SK-MEL-5 (cell line): ENCODE results near the gene PLCH2. TPM values are rescaled to one million over a fixed set of nuclear protein-coding genes. Genes with fewer than 3 reads are reported as not detected.
A peak's percentile ranks its signal among the peaks of the same experiment; 100 is the strongest.

ENCODE experiments used
- DNase-seq: peaks from one replicate; pipeline ENCODE4 v3.0.0-alpha.2; 2016; ENCODE audit warnings: low read depth, low spot score
- in situ Hi-C: cut with HindIII; loops from 2 replicates; pipeline ENCODE4 v1.10.0; 2016; ENCODE audit warnings: low sequenced_read_pairs, high pct_unique_total_duplicates, low pct_unique_long_range_greater_than_20kb
- total RNA-seq: library from RNA; depleted of rRNA; stranded (reverse); fragments of >200 nt; shearing (Covaris generic); gene quantifications from 2 replicates; pipeline ENCODE4 v1.2.3, GENCODE V29; 2014

The PLCH2 gene
- total RNA-seq, 1 experiment from 2014 or later, result not detected

- in situ Hi-C loops, result no loop called here
- DNase-seq, result no peak
Measured at GRCh38 chr1:2513939-2514652, 38.0 kb downstream of the PLCH2 start.

GRCh38 chr1:2514863-2515762 is 39.0 kb downstream of the PLCH2 start:
- no peak for DNase-seq
- in situ Hi-C loops, result no loop called here

- DNase-seq, result no peak
- in situ Hi-C loops, result no loop called here
Measured at GRCh38 chr1:2515763-2516080, 39.6 kb downstream of the PLCH2 start.

DNA sequence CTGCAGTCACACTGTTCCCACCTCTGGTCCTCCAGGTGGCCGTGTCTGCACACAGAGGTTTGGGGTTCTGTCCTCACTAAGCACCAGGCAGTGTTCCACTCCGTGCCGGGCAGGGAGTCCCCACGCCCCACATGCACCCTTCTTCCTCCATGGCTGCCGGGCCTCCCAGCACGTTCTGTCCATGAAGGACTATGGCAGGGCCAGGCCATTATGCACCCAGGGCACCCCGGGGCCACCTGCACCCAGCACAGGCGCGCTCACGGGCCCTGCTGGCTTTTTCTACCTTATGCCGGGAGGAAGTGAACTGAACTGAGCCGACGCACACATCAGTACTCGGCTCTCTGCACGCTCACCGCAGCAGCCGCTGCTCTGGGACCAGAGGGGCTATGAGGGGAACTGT is 40.0 kb downstream of the PLCH2 start:
- no peak for DNase-seq
- in situ Hi-C loops, result no loop called here

GRCh38 chr1:2516946-2517345 is 40.9 kb downstream of the PLCH2 start:
- in situ Hi-C loops, result no loop called here
- DNase-seq, result no peak

DNA sequence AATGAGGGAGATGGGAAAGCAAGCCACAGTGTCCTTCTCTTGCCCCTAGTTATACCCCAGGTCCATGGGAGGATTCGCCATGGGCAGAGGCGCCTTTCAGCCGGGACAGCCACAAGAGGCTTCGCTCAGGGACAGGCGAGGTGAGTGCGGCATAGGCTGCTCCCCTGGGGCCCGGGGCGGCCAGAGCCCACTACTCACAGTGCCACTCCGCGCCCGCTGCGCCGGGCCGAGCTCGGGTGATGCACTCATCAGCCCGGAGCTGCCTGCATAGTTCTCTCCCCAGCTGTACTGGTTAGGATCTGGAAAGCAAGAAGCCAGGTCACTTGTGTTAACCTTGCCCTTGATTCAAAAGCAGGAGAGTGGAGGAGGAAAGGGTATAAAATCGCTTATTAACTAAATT is 41.9 kb downstream of the PLCH2 start:
- in situ Hi-C loops, result no loop called here

GRCh38 chr1:2518528-2518927 is 42.4 kb downstream of the PLCH2 start:
- in situ Hi-C loops, result no loop called here
- no peak for DNase-seq

More for the DNA sequence above, 41.9 kb downstream of the PLCH2 start:
- no peak for DNase-seq

GRCh38 chr1:2519029-2519685 is 43.1 kb downstream of the PLCH2 start:
- in situ Hi-C loops, result no loop called here

DNA sequence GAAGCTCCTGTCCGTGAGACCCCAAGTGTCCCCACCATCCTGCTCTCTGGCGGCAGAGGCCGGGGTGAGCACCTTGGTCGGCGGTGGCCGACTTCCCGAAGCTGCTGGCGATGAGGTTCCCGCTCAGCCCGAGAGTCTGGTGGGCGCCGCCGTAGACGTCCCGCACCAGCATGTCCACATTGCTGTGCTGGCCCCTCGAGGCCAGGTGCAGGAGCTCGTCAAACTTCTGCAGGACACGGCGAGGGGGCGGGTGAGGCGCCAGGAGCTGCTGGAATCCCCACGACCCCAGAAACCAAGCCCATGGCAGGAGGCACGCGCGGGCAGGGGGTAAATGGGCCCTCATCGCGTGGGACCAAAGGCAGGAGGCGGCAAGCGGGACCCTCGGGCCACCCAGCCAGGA is 43.6 kb downstream of the PLCH2 start:
- in situ Hi-C loops, result no loop called here
- no peak for DNase-seq

More at GRCh38 chr1:2519029-2519685, 43.1 kb downstream of the PLCH2 start:
- DNase-seq, result no peak

GRCh38 chr1:2520206-2520605 is 44.1 kb downstream of the PLCH2 start:
- in situ Hi-C loops, result no loop called here

GRCh38 chr1:2520806-2521205 is 44.7 kb downstream of the PLCH2 start:
- in situ Hi-C loops, result no loop called here
- no peak for DNase-seq

More at GRCh38 chr1:2520206-2520605, 44.1 kb downstream of the PLCH2 start:
- DNase-seq, result no peak

- in situ Hi-C loops, result no loop called here
- DNase-seq, result no peak
Measured at GRCh38 chr1:2522230-2522629, 46.1 kb downstream of the PLCH2 start.

DNA sequence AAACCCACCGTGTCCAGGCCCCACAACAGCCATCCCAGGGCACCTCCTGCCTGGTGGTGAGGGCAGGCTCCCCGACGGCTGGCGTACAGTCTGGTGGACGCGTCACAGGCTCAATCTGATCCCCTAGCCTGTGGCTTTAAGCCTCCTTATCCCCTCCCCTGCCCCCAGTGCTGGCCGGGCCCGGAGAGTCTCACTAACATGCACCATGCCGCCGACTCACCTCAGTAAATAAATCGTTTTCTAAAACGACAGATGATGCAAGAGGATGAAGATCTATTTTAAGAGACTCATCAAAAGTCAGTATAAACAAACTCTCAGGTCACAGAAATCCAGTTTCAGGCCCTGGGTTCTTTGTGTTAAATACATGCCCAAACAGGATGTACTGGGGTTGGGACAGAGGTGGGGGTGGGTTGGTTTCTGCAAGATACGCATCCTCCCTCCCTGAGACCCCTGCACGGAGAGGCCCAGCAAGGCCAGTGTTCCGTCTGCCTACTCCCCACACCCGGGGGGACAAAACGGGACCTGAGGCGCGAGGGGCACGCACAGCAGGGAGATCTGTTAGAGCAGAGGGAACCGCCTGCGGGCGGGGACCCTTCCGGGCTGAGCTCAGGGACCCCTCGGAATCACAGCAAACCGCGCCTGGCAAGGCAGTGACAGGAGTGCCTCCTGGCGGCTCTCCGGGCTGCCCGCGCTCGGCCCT is 47.3 kb downstream of the PLCH2 start:
- in situ Hi-C loops, result no loop called here
- no peak for DNase-seq

DNA sequence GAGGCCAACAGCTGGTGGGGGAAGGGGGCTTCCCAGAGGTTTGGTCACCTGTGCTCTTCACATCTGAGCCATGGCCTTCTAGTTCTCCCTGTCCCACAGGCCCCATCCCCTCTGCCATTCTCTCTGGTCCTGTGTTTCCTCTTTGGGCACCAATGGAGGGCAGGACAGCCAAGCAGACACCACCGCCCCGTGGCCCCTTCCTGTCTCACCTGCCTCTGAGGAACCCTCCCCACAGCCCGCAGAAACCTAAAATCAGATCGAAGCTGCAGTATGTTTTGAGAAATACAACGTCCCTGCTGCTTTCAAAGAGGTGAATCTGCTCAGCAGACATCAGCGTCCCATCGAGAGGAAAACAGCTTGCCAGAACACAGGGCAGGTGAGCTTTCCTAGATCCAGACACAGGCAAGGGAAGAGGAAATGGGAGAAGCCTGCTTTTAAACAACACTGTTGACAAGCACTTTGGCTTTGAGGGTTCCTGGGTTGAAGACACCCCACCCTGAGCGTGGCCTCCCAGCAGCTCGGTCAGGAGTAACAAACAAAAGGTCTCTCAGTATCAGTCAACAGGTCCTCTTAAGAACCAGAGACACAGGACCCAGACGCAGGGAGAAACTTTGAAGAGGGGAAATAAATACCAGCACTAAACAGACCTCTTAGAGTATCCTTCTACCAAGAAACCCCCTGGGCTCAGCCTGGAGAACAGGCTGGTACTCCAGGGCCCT is 48.0 kb downstream of the PLCH2 start:
- in situ Hi-C loops, result no loop called here

GRCh38 chr1:2525572-2525919 is 49.5 kb downstream of the PLCH2 start:
- in situ Hi-C loops, result no loop called here
- no peak for DNase-seq

More for the DNA sequence above, 48.0 kb downstream of the PLCH2 start:
- DNase-seq, result no peak

DNA sequence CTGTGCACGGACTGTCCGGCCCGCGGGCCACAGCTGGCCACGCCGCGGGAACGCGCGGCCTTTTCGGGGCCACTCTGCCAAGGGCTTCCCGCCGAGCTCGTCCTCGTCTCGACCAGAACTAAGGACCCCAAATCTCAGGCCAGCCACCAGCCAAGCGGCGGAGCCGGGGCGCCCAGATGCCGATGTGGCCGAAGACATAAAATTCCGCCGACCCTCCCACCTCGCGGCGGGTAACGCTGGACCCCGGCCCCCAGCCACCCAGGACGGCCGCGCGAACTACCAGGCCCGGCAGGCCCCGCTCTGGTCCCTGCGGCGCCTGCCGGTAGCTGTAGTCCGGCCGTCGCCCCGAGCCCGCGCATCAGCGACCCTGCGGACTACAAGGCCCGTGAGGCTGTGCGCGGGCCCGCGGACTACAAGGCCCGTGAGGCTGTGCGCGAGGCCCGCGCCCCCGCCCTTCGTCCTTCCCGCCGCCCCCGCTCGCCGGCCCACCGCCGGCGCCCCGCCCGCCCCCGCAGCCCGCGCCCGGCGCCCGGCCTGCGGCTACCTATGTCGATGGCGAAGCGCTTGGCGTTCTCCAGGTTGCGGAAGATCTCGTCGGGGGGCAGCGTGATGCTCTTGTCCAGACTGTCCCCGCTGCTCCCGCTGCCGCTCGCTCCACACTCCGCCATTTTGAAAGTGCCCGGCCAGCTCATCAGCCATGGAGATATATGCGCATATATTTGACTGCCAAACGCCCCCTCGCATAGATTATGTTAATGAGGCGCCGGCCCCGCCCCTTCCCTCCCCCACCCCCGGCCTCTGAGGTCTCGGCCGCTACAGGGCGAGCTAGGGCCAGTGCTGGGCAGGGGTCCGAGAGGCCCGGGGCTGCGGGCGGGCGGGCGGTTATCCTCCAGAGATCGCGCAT is 50.1 kb downstream of the PLCH2 start, which contains the start of gene PANK4:
TSS of gene PANK4 (minus strand) at position 677 of the 904 bp plus-strand sequence. CDS start at position 668, 9 bp downstream.
- peak; percentile 88 for DNase-seq
- in situ Hi-C loops, result no loop called here
